KMS-11 (cell line): ENCODE measurements around the gene LTK.

Source experiments
- H2AFZ ChIP-seq: fragments of 200-600 bp; sonication (generic); 2 replicates; pipeline ENCODE4 v1.6.1; 2016; ENCODE audit warnings: antibody characterized with exemption, mixed run types, low read depth
- H3K27ac ChIP-seq: fragments of 200-600 bp; sonication (generic); 2 replicates; pipeline ENCODE4 v1.6.1; 2016; ENCODE audit warnings: mild to moderate bottlenecking, mixed run types
- H3K27me3 ChIP-seq: fragments of 200-600 bp; sonication (generic); 2 replicates; pipeline ENCODE4 v1.6.1; 2017; ENCODE audit warnings: mild to moderate bottlenecking, low read depth, mixed run types, moderate library complexity; ENCODE audit not compliant: insufficient read depth
- H3K36me3 ChIP-seq: fragments of 200-600 bp; sonication (generic); 2 replicates; pipeline ENCODE4 v1.6.1; 2017; ENCODE audit warnings: mild to moderate bottlenecking, mixed run types; ENCODE audit not compliant: insufficient read depth
- H3K4me1 ChIP-seq: fragments of 200-600 bp; sonication (generic); 2 replicates; pipeline ENCODE4 v1.6.1; 2016; ENCODE audit warnings: mild to moderate bottlenecking, low read depth, mixed run types; ENCODE audit not compliant: poor library complexity, severe bottlenecking
- H3K4me2 ChIP-seq: fragments of 200-600 bp; sonication (generic); 2 replicates; pipeline ENCODE4 v1.7.0; 2016; ENCODE audit warnings: mild to moderate bottlenecking, mixed run types
- H3K4me3 ChIP-seq: fragments of 200-600 bp; sonication (generic); IDR thresholded peaks from 2 replicates; pipeline ENCODE4 v1.6.1; 2017; ENCODE audit warnings: low read depth, low read length, mixed read lengths; ENCODE audit not compliant: insufficient read depth
- H3K79me2 ChIP-seq: fragments of 200-600 bp; sonication (generic); 2 replicates; pipeline ENCODE4 v1.6.1; 2016; ENCODE audit warnings: low read depth, mixed run types; ENCODE audit not compliant: insufficient read depth
- H3K9ac ChIP-seq: fragments of 200-600 bp; sonication (generic); 2 replicates; pipeline ENCODE4 v1.6.1; 2016; ENCODE audit warnings: mild to moderate bottlenecking, mixed run types
- H4K20me1 ChIP-seq: fragments of 200-600 bp; sonication (generic); 2 replicates; pipeline ENCODE4 v1.6.1; 2016; ENCODE audit warnings: mild to moderate bottlenecking, mixed run types; ENCODE audit not compliant: insufficient read depth
- TF ChIP-seq, protein P1 (sequence below): fragments of 200-600 bp; sonication (generic); conservative IDR thresholded peaks from 2 replicates; pipeline ENCODE4 v1.6.1; 2017; ENCODE audit warnings: low read depth, mild to moderate bottlenecking, antibody characterized with exemption, low read length, moderate library complexity, mixed read lengths

LTK gene

DNA sequence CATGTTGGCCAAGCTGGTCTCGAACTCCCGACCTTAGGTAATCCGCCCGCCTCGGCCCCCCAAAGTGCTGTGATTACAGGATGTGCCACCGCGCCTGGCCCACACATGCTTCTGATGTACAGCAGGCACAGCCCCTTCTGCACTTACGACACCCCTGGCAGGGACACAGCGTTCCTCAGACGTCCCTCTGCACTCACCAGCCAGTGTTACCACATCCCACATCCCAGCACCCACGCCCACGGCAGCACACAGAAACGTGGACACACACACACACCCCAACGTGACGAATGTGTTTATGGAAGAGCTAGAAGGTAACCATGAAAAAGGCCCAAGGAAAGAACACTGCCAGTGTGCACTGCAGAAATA lies 31.0 kb upstream of the LTK start:
- Histone ChIP-seq H3K4me3 (no peak overlapping the region), H3K4me2 (peak overlapping the region; percentile 71), H3K79me2 (no peaks in the 10 kb centered on the region), H3K4me1 (peaks cover 6% of the 10 kb centered on the region), H3K36me3 (no peaks in the 10 kb centered on the region), H3K27me3 (no peaks in the 10 kb centered on the region), H3K9ac (no peak overlapping the region), H2AFZ (peak overlapping the region; percentile 77; the same call in 1 of the 2 replicates), H3K27ac (no peak overlapping the region), H4K20me1 (no peaks in the 10 kb centered on the region)
- TF ChIP-seq, protein P1, sequence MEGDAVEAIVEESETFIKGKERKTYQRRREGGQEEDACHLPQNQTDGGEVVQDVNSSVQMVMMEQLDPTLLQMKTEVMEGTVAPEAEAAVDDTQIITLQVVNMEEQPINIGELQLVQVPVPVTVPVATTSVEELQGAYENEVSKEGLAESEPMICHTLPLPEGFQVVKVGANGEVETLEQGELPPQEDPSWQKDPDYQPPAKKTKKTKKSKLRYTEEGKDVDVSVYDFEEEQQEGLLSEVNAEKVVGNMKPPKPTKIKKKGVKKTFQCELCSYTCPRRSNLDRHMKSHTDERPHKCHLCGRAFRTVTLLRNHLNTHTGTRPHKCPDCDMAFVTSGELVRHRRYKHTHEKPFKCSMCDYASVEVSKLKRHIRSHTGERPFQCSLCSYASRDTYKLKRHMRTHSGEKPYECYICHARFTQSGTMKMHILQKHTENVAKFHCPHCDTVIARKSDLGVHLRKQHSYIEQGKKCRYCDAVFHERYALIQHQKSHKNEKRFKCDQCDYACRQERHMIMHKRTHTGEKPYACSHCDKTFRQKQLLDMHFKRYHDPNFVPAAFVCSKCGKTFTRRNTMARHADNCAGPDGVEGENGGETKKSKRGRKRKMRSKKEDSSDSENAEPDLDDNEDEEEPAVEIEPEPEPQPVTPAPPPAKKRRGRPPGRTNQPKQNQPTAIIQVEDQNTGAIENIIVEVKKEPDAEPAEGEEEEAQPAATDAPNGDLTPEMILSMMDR = no peak

DNA sequence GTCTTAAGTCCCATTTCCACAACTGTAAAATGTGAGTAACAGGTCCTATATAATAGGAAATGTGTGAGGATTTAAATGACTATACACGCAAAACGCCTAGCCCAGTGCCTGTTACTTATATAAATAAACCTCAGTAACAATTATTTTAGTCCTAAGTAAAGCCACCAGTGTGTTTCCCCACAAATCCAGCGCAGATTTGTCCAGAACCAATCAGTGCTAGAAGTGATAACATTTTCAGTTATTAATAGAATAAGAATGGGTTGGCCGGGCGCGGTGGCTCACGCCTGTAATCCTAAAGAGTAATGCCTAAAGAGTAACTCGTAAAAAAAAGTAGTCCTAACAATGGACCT lies 29.9 kb upstream of the LTK start:
- Histone ChIP-seq H3K4me3 (no peak overlapping the region), H2AFZ (peak overlapping the region; percentile 77), H3K4me1 (peaks cover 6% of the 10 kb centered on the region), H3K4me2 (peak overlapping the region; percentile 71), H3K36me3 (no peaks in the 10 kb centered on the region), H3K27me3 (no peaks in the 10 kb centered on the region), H3K9ac (peak overlapping the region; percentile 74; the same call in 1 of the 2 replicates), H3K27ac (no peak overlapping the region), H4K20me1 (no peaks in the 10 kb centered on the region), H3K79me2 (no peaks in the 10 kb centered on the region)
- TF ChIP-seq, protein P1 = no peak

DNA sequence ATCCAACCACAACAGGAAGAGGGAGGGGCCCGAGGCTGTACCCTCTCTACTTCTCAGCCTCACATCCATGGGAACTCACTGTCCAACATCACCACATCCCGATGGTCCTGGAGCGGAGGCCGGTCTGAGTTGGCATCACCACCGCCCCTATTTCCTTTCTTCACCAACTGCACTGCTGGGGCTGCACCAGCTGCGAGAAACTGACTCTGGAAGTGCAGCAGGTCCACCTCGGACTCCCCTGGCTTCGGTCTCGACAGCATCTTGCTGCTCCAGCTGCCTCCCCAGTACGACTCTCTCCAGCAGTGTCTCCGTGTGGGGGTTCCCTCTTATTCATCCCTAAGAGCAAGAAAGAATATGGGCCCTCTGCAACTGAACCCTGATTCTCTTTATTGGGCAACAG lies 23.2 kb upstream of the LTK start:
- Histone ChIP-seq H3K27ac (no peak overlapping the region), H3K27me3 (no peaks in the 10 kb centered on the region), H3K4me2 (no peak overlapping the region), H3K79me2 (no peaks in the 10 kb centered on the region), H3K9ac (no peak overlapping the region), H2AFZ (no peak overlapping the region), H3K4me1 (peaks cover 6% of the 10 kb centered on the region), H3K36me3 (no peaks in the 10 kb centered on the region), H3K4me3 (no peak overlapping the region), H4K20me1 (no peaks in the 10 kb centered on the region)
- TF ChIP-seq, protein P1 = no peak

DNA sequence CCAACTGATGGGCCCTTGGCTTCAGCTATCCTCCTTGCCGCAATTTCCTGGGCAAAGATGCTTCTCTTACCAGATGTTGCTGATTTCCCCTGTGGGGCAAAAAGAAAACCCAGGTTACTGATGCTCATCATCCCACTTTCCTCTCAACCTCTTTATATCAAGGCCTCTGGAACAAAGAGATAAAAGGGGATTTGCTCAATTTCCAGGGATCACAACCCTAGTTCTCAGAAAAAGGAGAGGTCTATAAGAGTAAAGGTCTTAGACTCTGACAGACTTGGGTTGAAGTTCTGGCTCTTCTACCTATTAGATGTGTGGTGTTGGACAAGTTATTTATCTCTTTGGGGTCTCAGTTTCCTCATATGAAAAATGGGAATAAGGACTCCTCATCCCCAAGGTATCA lies 21.9 kb upstream of the LTK start:
- Histone ChIP-seq H3K79me2 (no peaks in the 10 kb centered on the region), H3K9ac (no peak overlapping the region), H3K4me3 (no peak overlapping the region), H4K20me1 (no peaks in the 10 kb centered on the region), H3K27me3 (no peaks in the 10 kb centered on the region), H2AFZ (no peak overlapping the region), H3K4me1 (peaks cover 6% of the 10 kb centered on the region), H3K4me2 (no peak overlapping the region), H3K36me3 (no peaks in the 10 kb centered on the region), H3K27ac (no peak overlapping the region)
- TF ChIP-seq, protein P1 = no peak
